Thyroid gland (tissue), 4 donors: ENCODE results near the gene ANO2.

Source experiments
- POLR2A ChIP-seq, 2 donors: fragments of 450-650 bp; IDR thresholded peaks; one replicate each; pipeline ENCODE4 v1.6.1; 2017; ENCODE audit warnings: antibody characterized with exemption in 2 of 2, mild to moderate bottlenecking in 2 of 2, moderate library complexity in 1 of 2
- TF ChIP-seq, protein P1 (sequence below), 6 experiments: fragments of 200-600 bp in 3 of 6; fragments of 450-650 bp in 3 of 6; sonication (generic) in 3 of 6; IDR thresholded peaks; one replicate each; pipeline ENCODE4 v1.5.1; 2016 to 2019; ENCODE audit warnings: antibody characterized with exemption in 6 of 6, mild to moderate bottlenecking in 2 of 6, inconsistent platforms in 1 of 6, moderate library complexity in 1 of 6

DNA sequence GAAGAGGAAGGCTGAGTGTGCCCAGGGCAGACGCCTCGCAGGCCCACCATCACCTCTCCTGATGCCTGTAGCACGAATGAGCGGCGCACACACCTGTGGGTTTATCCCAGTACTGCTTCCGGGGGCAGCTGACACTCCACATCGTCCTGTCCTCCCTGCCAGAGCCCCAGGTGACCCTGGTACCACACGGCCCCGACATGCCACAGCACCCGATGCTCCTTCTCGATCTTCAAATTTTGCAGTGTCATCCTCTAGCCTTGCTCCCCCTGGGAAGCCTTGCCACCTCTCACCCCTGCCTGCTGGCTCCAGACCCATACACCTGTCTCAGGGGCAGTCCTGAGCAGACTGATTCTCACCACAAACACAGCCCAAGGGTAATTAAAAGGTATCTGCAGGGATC lies 40.6 kb downstream of the ANO2 start:
- TF ChIP-seq, protein P1, sequence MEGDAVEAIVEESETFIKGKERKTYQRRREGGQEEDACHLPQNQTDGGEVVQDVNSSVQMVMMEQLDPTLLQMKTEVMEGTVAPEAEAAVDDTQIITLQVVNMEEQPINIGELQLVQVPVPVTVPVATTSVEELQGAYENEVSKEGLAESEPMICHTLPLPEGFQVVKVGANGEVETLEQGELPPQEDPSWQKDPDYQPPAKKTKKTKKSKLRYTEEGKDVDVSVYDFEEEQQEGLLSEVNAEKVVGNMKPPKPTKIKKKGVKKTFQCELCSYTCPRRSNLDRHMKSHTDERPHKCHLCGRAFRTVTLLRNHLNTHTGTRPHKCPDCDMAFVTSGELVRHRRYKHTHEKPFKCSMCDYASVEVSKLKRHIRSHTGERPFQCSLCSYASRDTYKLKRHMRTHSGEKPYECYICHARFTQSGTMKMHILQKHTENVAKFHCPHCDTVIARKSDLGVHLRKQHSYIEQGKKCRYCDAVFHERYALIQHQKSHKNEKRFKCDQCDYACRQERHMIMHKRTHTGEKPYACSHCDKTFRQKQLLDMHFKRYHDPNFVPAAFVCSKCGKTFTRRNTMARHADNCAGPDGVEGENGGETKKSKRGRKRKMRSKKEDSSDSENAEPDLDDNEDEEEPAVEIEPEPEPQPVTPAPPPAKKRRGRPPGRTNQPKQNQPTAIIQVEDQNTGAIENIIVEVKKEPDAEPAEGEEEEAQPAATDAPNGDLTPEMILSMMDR (IDR thresholded peaks at IDR 0.05), result no peak
- no peak for TF ChIP-seq POLR2A (IDR thresholded peaks at IDR 0.05)
